Vagina (tissue), 2 donors: ENCODE results near the gene ROCK2. TPM values are rescaled to one million over a fixed set of nuclear protein-coding genes. Genes with fewer than 3 reads are reported as not detected.

Experiments
- DNase-seq, 2 donors: peaks; one replicate each; pipeline ENCODE4 v3.0.0-alpha.2; 2017; ENCODE audit errors: extremely low spot score in 2 of 2
- H3K27ac ChIP-seq: fragments of 200-600 bp; sonication (generic); one replicate; pipeline ENCODE4 v1.5.1; 2019
- H3K27me3 ChIP-seq: fragments of 200-600 bp; sonication (generic); one replicate; pipeline ENCODE4 v1.5.1; 2019
- H3K36me3 ChIP-seq, 2 donors: fragments of 200-600 bp; sonication (generic); one replicate each; pipeline ENCODE4 v1.5.1; 2017 to 2019
- H3K4me1 ChIP-seq: fragments of 200-600 bp; sonication (generic); one replicate; pipeline ENCODE4 v1.5.1; 2019
- H3K4me3 ChIP-seq, 2 donors: fragments of 200-600 bp; sonication (generic); 1 replicate in 1 of 2; 2 replicates in 1 of 2; pipeline ENCODE4 v1.5.1; 2016 to 2019
- H3K9me3 ChIP-seq: fragments of 200-600 bp; sonication (generic); one replicate; pipeline ENCODE4 v1.5.1; 2019
- CTCF ChIP-seq, 3 experiments: fragments of 450-650 bp in 2 of 3; fragments of 200-600 bp in 1 of 3; sonication (generic) in 1 of 3; IDR thresholded peaks; one replicate each; pipeline ENCODE4 v1.5.1; 2017 to 2019; ENCODE audit warnings: antibody characterized with exemption in 3 of 3, mild to moderate bottlenecking in 2 of 3, moderate library complexity in 2 of 3
- POLR2A ChIP-seq, 2 donors: fragments of 450-650 bp; IDR thresholded peaks; one replicate each; pipeline ENCODE4 v1.6.1; 2017; ENCODE audit warnings: antibody characterized with exemption in 2 of 2, mild to moderate bottlenecking in 2 of 2, moderate library complexity in 2 of 2
- POLR2AphosphoS5 ChIP-seq, 2 donors: sonication (generic); formaldehyde crosslinking; IDR thresholded peaks; one replicate each; pipeline ENCODE4 v1.9.0; 2017; ENCODE audit warnings: antibody characterized with exemption in 2 of 2, mild to moderate bottlenecking in 2 of 2, low read depth in 1 of 2; ENCODE audit not compliant: insufficient read depth in 1 of 2
- intact Hi-C: fragments of 100-400 bp; cut with DNase I; formaldehyde crosslinking; loops from one replicate; pipeline ENCODE4 v1.15.1; 2023
- total RNA-seq: library from RNA; depleted of rRNA; stranded (reverse); fragments of >200 nt; gene quantifications from one replicate; pipeline ENCODE4 v1.2.3, GENCODE V29; 2016

Gene ROCK2
- total RNA-seq, 1 donor from 2014 or later, result 49.4 TPM

GRCh38 chr2:11158916-11159573 lies 185.4 kb downstream of the ROCK2 start:
- intact Hi-C loops, result no loop called here
- no peak overlapping the region for H3K4me3 ChIP-seq
- TF ChIP-seq CTCF (IDR thresholded peaks at IDR 0.05), result no peak
- TF ChIP-seq POLR2AphosphoS5 (IDR thresholded peaks at IDR 0.05; ENCODE audit: insufficient read depth in 1 of 2, low read depth in 1 of 2), result no peak
- TF ChIP-seq POLR2A (IDR thresholded peaks at IDR 0.05), result no peak
- no peak for DNase-seq
- H3K9me3 ChIP-seq, result no peaks in the 10 kb centered on the region
- no peak overlapping the region for H3K27ac ChIP-seq
- no peaks in the 10 kb centered on the region for H3K36me3 ChIP-seq
- H3K27me3 ChIP-seq, result no peaks in the 10 kb centered on the region
- H3K4me1 ChIP-seq, result peaks cover 27% of the 10 kb centered on the region

- Histone ChIP-seq H3K36me3 (no peaks in the 10 kb centered on the region), H3K4me1 (peaks cover 27% of the 10 kb centered on the region), H3K4me3 (no peak overlapping the region), H3K27ac (no peak overlapping the region), H3K9me3 (no peaks in the 10 kb centered on the region), H3K27me3 (no peaks in the 10 kb centered on the region)
- TF ChIP-seq CTCF (IDR thresholded peaks at IDR 0.05), result no peak
- no peak for TF ChIP-seq POLR2A (IDR thresholded peaks at IDR 0.05)
- no peak for TF ChIP-seq POLR2AphosphoS5 (IDR thresholded peaks at IDR 0.05; ENCODE audit: insufficient read depth in 1 of 2, low read depth in 1 of 2)
- intact Hi-C loops, result no loop called here
- no peak for DNase-seq
Observed at GRCh38 chr2:11157731-11158130, 186.7 kb downstream of the ROCK2 start.

- no peak for DNase-seq
- H3K9me3 ChIP-seq, result no peaks in the 10 kb centered on the region
- no peaks in the 10 kb centered on the region for H3K27me3 ChIP-seq
- intact Hi-C loops, result no loop called here
- H3K4me1 ChIP-seq, result peaks cover 27% of the 10 kb centered on the region
- no peaks in the 10 kb centered on the region for H3K36me3 ChIP-seq
- no peak overlapping the region for H3K27ac ChIP-seq
- TF ChIP-seq CTCF (IDR thresholded peaks at IDR 0.05), result no peak
- TF ChIP-seq POLR2AphosphoS5 (IDR thresholded peaks at IDR 0.05; ENCODE audit: insufficient read depth in 1 of 2, low read depth in 1 of 2), result no peak
- no peak for TF ChIP-seq POLR2A (IDR thresholded peaks at IDR 0.05)
- H3K4me3 ChIP-seq, result no peak overlapping the region
Observed at GRCh38 chr2:11157296-11157695, 187.1 kb downstream of the ROCK2 start.

- Histone ChIP-seq H3K4me3 (peak overlapping the region; percentile 82 to 97), H3K36me3 (no peaks in the 10 kb centered on the region), H3K27ac (no peak overlapping the region), H3K4me1 (peaks cover 27% of the 10 kb centered on the region), H3K9me3 (no peaks in the 10 kb centered on the region), H3K27me3 (no peaks in the 10 kb centered on the region)
- intact Hi-C loops, result no loop called here
- DNase-seq, result no peak
- TF ChIP-seq CTCF (IDR thresholded peaks at IDR 0.05) (no peak), POLR2A (IDR thresholded peaks at IDR 0.05) (no peak), POLR2AphosphoS5 (IDR thresholded peaks at IDR 0.05; ENCODE audit: insufficient read depth in 1 of 2, low read depth in 1 of 2) (no peak)
Observed at GRCh38 chr2:11156396-11157075, 187.9 kb downstream of the ROCK2 start.
